GM10847 (cell line): ENCODE data around the gene CDK6.

Experiments used
- POLR2A ChIP-seq: IDR thresholded peaks from 2 replicates; pipeline ENCODE4 v1.6.1; 2011; ENCODE audit not compliant: insufficient read length; ENCODE audit errors: extremely low read depth

CDK6 gene

GRCh38 chr7:92836489-92836999, at the start of gene CDK6:
CDK6 (minus strand) TSS chr7:92836573; CDS start chr7:92833323, 3,250 bp downstream.
- peak; percentile 52 for TF ChIP-seq POLR2A

- no peak for TF ChIP-seq POLR2A
These were observed 47.8 kb upstream of the CDK6 start for GRCh38 chr7:92884218-92884617.

- TF ChIP-seq POLR2A, result no peak
These were observed 46.4 kb upstream of the CDK6 start for GRCh38 chr7:92882760-92883159.

GRCh38 chr7:92881091-92881485, 44.7 kb upstream of the CDK6 start:
- no peak for TF ChIP-seq POLR2A

DNA sequence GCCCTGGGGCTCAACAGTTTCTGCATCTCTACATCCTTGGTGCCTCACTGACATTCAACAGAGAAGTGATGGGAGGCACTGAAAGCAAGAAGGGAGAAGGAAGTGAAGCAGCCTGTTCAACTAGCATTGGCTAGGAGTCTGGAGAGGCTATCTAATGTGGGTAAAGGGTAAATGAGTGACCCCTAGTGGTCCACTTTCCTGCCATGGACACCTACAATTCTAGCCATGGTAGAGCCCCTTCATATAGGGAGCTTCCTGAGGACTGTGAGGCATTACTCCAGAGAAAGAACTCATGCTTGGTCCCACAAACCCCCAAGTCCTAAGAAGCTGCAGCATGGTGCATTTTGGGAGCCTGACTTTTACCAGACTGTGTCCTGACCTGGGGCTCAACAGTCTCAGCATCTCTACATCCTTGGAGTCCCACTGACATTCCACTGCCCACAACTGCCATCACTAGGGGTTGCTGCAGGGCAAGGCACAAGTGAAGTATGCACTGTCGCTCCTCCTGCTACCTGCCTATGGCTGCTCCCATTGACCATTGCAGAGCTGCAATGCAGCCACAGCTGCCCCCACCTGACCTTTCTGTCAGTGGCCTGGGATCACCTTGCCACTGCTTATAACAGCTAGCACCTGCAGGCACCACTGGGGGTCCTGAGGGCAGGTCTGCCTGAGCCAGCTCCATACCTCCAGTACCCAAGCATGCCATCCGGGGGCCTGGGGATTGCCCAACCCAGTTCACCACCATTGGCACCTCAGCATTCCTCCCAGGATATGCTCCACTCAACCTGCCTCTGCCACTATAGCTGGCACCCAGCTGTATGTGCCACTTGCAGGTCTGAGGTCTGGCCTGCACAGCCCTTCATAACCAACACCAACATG, 44.1 kb upstream of the CDK6 start:
- no peak for TF ChIP-seq POLR2A

DNA sequence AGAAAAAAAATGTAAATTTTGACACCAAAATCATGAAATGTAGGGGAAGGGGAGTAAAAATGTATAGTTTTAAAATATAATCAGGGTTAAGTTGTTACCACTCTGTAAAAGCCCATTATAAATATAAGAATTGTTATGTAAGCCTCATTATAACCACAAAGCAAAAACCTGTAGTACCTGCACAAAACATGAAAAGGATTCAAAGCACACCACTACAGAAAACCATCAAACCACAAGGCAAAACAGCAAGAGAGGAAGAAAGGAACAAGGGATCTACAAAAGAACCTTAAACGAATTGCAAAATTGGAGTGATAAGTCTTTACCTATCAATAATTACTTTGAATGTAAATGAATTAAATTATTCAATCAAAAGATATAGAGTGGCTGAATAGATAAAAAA, 41.0 kb upstream of the CDK6 start:
- TF ChIP-seq POLR2A, result no peak

DNA sequence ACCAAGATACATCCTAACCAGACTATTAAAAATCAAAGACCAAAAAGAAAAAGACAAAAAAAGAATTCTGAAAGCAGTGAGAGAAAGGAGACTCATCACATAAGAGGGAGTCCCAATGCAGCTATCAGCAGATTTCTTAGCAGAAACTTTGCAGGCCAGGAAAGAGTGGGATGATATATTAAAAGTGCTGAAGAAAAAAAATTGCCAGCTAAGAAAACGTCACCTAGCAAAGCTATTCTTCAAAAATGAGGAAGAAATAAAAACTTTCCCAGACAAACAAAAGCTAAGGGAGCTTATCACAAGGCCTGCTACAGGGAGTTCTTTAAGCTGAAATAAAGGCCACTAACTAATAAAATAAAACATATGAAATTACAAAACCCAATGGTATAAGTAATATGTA, 40.5 kb upstream of the CDK6 start:
- TF ChIP-seq POLR2A, result no peak

DNA sequence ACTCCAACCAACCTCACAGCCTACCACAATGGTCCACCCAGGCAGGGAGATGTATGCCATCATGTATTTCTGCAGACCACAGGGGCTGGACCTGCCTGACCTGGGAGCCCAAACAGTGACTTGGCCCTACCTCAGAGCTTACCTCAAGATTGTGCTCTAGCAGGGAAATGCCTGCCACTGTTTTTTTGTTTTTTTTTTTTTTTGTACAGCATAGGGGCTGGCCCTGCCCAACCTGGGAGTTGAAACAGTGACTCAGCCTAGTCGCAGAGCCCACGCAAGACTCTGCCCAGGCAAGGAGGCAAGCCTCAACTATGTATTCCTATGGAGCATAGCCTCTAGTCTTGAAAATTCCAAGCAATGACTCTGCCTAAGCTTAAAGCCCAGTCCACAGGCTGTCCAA, 39.3 kb upstream of the CDK6 start:
- no peak for TF ChIP-seq POLR2A

GRCh38 chr7:92875173-92875572, 38.8 kb upstream of the CDK6 start:
- TF ChIP-seq POLR2A, result no peak

DNA sequence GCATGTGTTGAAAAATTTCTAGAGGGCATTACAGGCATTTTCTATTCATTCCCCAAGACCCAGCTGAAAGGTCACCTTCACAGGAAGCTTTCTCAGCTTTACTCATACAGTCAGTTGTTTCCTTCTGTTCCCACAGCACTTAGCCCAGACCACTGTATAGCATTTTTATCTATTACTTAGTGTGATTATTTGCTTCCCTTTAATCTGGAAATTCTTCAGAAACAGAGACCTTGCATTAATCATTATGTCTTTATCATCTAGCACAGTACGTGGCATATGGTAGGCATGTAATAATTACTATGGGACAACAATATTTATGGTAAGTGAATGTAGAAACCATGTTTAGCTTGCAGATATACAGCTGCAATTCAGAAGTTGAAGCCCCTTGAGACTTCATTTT, 38.2 kb upstream of the CDK6 start:
- TF ChIP-seq POLR2A, result no peak

DNA sequence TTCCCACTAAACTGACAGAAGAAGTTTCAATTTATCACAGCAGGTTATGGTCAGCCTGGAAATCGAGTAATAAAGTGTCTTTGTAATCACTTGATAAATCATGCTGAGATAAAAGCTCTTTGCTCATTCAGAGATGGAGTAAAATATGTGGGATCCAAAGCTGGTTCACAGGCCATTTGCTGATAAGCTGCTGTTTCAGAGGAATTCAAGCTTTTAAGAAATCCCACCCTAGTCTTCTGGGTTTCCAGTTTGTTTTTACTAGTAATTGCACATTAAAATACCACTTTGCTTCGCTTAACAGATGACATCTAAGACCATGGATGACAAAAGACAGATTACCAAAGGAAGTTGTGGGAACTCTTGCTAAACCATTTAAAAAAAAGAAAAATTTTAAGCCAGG, 37.4 kb upstream of the CDK6 start:
- TF ChIP-seq POLR2A, result no peak

DNA sequence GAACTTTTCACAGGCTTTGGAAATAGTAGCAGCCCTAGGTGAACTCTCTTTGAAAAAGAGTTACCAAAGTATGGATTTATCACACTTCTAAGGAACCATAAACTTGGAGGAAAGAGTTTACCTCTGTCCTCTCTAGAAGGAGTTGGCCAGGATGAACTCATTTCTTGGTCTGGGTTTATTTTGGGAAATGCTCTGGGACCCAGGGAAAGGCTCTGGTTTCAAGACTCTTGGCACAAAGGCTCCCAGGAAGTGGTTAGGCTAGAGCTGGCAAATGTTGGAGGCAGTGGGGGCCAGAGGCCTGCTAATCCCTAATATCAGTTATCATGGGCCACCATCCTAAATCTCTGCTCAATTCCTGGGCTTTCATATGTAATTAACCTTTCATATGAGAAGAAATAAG, 36.3 kb upstream of the CDK6 start:
- TF ChIP-seq POLR2A, result no peak

DNA sequence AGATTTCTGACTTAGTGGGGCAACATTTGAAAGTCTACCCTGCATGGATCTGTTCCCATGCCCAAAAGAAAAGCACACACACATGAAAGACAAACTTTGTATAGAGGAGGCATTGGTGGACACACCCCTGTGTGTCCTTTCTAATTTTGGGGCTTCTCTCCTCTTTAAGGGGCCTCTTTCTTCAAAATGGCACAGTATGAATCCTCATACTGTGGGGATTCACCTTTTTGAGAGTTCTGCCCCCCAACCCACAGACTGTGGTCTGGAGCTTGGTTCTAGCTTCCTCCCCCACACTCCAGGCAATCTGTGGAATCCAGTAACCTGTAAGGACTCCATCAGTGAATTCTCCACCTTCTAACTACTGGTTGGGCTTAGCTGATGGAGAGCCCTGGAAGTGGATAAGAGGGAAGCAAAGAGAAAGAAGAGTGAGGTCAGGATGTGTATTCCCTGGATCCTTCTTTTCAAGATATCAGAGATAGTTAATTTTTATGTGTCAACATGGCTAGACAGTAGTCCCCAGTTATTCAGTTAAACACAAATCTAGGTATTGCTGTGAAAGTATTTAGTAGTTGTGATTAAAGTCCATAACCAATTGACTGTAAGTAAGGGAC, 32.4 kb upstream of the CDK6 start:
- no peak for TF ChIP-seq POLR2A

DNA sequence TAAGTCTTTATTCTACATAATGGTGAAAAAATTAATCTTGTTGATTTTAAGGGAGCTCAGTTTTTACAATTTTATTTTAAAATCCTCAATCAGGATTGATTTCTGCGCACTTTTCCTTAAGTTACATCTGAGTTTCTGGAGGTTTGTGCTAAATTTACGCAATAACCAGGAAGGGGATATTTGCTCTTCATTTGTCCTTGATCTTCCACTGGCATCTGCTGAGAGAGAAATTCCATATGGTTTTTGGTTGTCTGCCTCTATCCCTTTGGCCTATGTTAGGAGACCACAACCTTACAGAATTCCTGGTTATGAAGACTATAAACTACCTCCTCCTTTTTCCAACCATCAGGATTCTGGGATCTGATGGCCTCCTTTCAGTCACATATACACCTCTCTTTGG, 20.1 kb upstream of the CDK6 start:
- TF ChIP-seq POLR2A, result no peak

- TF ChIP-seq POLR2A, result no peak
These were observed 18.3 kb upstream of the CDK6 start for GRCh38 chr7:92854501-92855238.

DNA sequence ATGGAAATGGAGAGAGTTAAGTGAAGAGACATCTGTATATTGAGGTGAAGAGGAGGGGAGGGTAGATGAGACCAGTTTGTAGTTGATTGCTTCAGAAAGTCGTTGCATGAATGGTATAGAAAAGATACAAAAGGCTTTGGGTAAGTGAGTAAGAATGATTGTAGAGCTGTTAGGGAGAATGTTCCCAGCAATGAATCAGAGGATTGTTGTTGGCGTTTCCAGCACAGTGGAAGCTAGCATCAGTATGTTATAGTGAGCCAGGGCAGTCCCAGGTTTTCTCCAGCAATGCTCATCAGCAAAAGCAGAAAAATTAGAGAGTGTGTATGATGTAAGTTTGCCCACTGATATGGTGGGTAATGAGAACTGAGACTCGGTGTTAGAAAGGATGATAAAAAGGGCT, 15.4 kb upstream of the CDK6 start:
- no peak for TF ChIP-seq POLR2A
